GM12878 (cell line): ENCODE results near the gene SMCO1. TPM values are rescaled to one million over a fixed set of nuclear protein-coding genes. Genes with fewer than 3 reads are reported as not detected.

Experiments used
- ATAC-seq: fragments of 200-7000 bp; cut with Tn5 transposase; 3 replicates; pipeline ENCODE4 v1.9.1; 2020; ENCODE audit warnings: mild to moderate bottlenecking, moderate library complexity
- BruUV-seq: library from RNA; stranded (reverse); fragments of 400-500 nt; replicated peaks from 2 replicates; lab custom pipeline; 2021; lab: Mats Ljungman, UMichigan
- CTCF ChIA-PET: fragments of 300-600 bp; sonication (Branson Sonifier 250); formaldehyde crosslinking; extraction: SDS; loops from one replicate; lab custom pipeline; 2021; ENCODE audit warnings: inconsistent platforms; lab: Yijun Ruan, JAX
- POLR2A ChIA-PET: fragments of 350-600 bp; formaldehyde crosslinking; extraction: SDS; loops from one replicate; lab custom pipeline; 2021; ENCODE audit warnings: inconsistent platforms; lab: Charles Lee
- RAD21 ChIA-PET: fragments of 300-600 bp; sonication (Branson Sonifier 250); formaldehyde crosslinking; loops from one replicate; lab custom pipeline; 2023; ENCODE audit warnings: antibody characterized with exemption; ENCODE audit not compliant: unreplicated experiment; lab: Charles Lee
- SMC1A ChIA-PET: fragments of 300-600 bp; sonication (Branson Sonifier 250); formaldehyde crosslinking; loops from one replicate; lab custom pipeline; 2023; ENCODE audit not compliant: unreplicated experiment, uncharacterized antibody; lab: Charles Lee
- DNase-seq: peaks from one replicate; pipeline ENCODE4 v3.0.0-alpha.2; 2011; ENCODE audit warnings: low read depth, low spot score
- FAIRE-seq: peaks from 3 replicates; lab custom pipeline; 2011; peaks lifted over from hg19 to GRCh38; lab: Jason Lieb, UNC
- H2AFZ ChIP-seq: 2 replicates; pipeline ENCODE4 v1.6.0; 2011; ENCODE audit warnings: low read depth, low read length, control low read depth; ENCODE audit not compliant: control insufficient read depth
- H3K27ac ChIP-seq: 2 replicates; pipeline ENCODE4 v1.5.1; 2011; ENCODE audit warnings: control low read depth; ENCODE audit not compliant: control insufficient read depth, insufficient read depth
- H3K27me3 ChIP-seq, 2 experiments: replicated peaks in 1 of 2; 2 replicates each; pipeline versions ENCODE4 v1.6.0 to v1.6.1; 2011; ENCODE audit warnings: low read length in 1 of 2; ENCODE audit not compliant: control insufficient read depth in 2 of 2, insufficient read depth in 2 of 2
- H3K36me3 ChIP-seq, 2 experiments: 2 replicates each; pipeline ENCODE4 v1.5.1; 2011; ENCODE audit warnings: low read length in 1 of 2; ENCODE audit not compliant: control insufficient read depth in 2 of 2, insufficient read depth in 2 of 2
- H3K4me1 ChIP-seq: 2 replicates; pipeline ENCODE4 v1.6.1; 2011; ENCODE audit warnings: mild to moderate bottlenecking, low read length, moderate library complexity, mixed read lengths; ENCODE audit not compliant: control insufficient read depth, insufficient read depth
- H3K4me2 ChIP-seq: 2 replicates; pipeline ENCODE4 v1.6.0; 2011; ENCODE audit warnings: control low read depth; ENCODE audit not compliant: control insufficient read depth, insufficient read depth
- H3K4me3 ChIP-seq: fragments of 200-600 bp; sonication (generic); 2 replicates; pipeline ENCODE4 v1.5.1; 2016
- H3K79me2 ChIP-seq: 2 replicates; pipeline ENCODE4 v1.6.0; 2011; ENCODE audit warnings: low read length; ENCODE audit not compliant: control insufficient read depth, insufficient read depth
- H3K9ac ChIP-seq: 2 replicates; pipeline ENCODE4 v1.8.0; 2011; ENCODE audit warnings: low read length, control low read depth, mixed read lengths; ENCODE audit not compliant: control insufficient read depth, insufficient read depth
- H3K9me3 ChIP-seq: replicated peaks from 3 replicates; pipeline ENCODE4 v1.5.1; 2011; ENCODE audit warnings: mild to moderate bottlenecking, low read length; ENCODE audit not compliant: control insufficient read depth, insufficient read depth
- H4K20me1 ChIP-seq: 2 replicates; pipeline ENCODE4 v1.6.0; 2011; ENCODE audit not compliant: control insufficient read depth, insufficient read depth
- ESRRA ChIP-seq: IDR thresholded peaks from 2 replicates; pipeline ENCODE4 v1.6.1; 2012; ENCODE audit warnings: mild to moderate bottlenecking, low read length, improper control_type of control experiment
- EZH2 ChIP-seq: IDR thresholded peaks from 2 replicates; pipeline ENCODE4 v1.6.1; 2012; ENCODE audit warnings: low read depth, mild to moderate bottlenecking, control low read depth, inconsistent platforms, low read length, borderline replicate concordance; ENCODE audit not compliant: control insufficient read depth
- FOS ChIP-seq: IDR thresholded peaks from 3 replicates; pipeline ENCODE4 v1.6.1; 2011; ENCODE audit warnings: borderline replicate concordance; ENCODE audit not compliant: insufficient read length; ENCODE audit errors: extremely low read depth
- GATAD2B ChIP-seq: fragments of 450-650 bp; conservative IDR thresholded peaks from 2 replicates; pipeline ENCODE4 v1.6.1; 2017; ENCODE audit warnings: low read depth, mild to moderate bottlenecking, moderate library complexity
- MYC ChIP-seq: IDR thresholded peaks from 2 replicates; pipeline ENCODE4 v1.6.1; 2011; ENCODE audit warnings: mild to moderate bottlenecking, low read length, moderate library complexity, inconsistent platforms; ENCODE audit not compliant: insufficient read depth, insufficient replicate concordance, insufficient read length, severe bottlenecking
- NFYB ChIP-seq: IDR thresholded peaks from 2 replicates; pipeline ENCODE4 v1.6.1; 2011; ENCODE audit warnings: low read depth, mild to moderate bottlenecking, low read length, improper control_type of control experiment, moderate library complexity; ENCODE audit not compliant: insufficient read depth
- POLR2AphosphoS2 ChIP-seq: IDR thresholded peaks from 2 replicates; pipeline ENCODE4 v1.6.1; 2011; ENCODE audit warnings: low read depth, mild to moderate bottlenecking, low read length, improper control_type of control experiment, moderate library complexity
- RAD21 ChIP-seq: IDR thresholded peaks from 2 replicates; pipeline ENCODE4 v1.6.1; 2011; ENCODE audit warnings: mild to moderate bottlenecking, low read depth, low read length, moderate library complexity; ENCODE audit not compliant: insufficient read depth
- RCOR1 ChIP-seq: conservative IDR thresholded peaks from 2 replicates; pipeline ENCODE4 v1.6.1; 2012; ENCODE audit warnings: low read depth, low read length, improper control_type of control experiment
- SMC3 ChIP-seq: IDR thresholded peaks from 2 replicates; pipeline ENCODE4 v1.6.1; 2011; ENCODE audit warnings: low read length, improper control_type of control experiment, borderline replicate concordance
- WGBS: methylation state at CpG from one replicate; pipeline ENCODE4 v1.1.6; 2016; ENCODE audit warnings: low lambda C conversion rate; ENCODE audit not compliant: insufficient replicate concordance, insufficient coverage; ENCODE audit errors: missing lambda C conversion rate; 5-methylcytosine and 5-hydroxymethylcytosine counted together
- in situ Hi-C: fragments of 300-500 bp; cut with MboI; formaldehyde crosslinking; loops from 9 replicates; pipeline ENCODE4 v1.14.3; 2018; ENCODE audit warnings: mixed read lengths
- intact Hi-C: fragments of 100-400 bp; cut with micrococcal nuclease; formaldehyde crosslinking; loops from one replicate; pipeline ENCODE4 v1.14.2; 2022; ENCODE audit not compliant: unreplicated experiment
- polyA plus RNA-seq, 11 experiments: library from polyadenylated mRNA; depleted of rRNA in 4 of 11; unstranded in 6 of 11; stranded (reverse) in 5 of 11; fragments of >200 nt; fragmentation: Nextera tagmentation in 4 of 11; fragmentation: Illumina TruSeq in 1 of 11; extraction: Ambion mirVana in 4 of 11; extraction: Trizol in 1 of 11; gene quantifications; 1 replicate in 1 of 11; 2 replicates in 10 of 11; pipeline versions ENCODE4 v1.2.1 to v1.2.3, GENCODE V29; 2011 to 2016; ENCODE audit warnings: inconsistent platforms in 2 of 11, missing spikeins in 2 of 11, low read depth in 1 of 11
- total RNA-seq, 4 experiments: library from RNA; depleted of rRNA in 3 of 4; stranded (reverse); fragments of >200 nt in 3 of 4; fragmentation: Illumina TruSeq in 1 of 4; extraction: Trizol in 1 of 4; gene quantifications; 2 replicates each; pipeline versions ENCODE4 v1.2.1 to v1.2.3, GENCODE V29; 2013 to 2021
- TF ChIP-seq, protein P1 (sequence below): IDR thresholded peaks from 2 replicates; pipeline ENCODE4 v1.6.1; 2011; ENCODE audit warnings: mild to moderate bottlenecking, low read depth, low read length, moderate library complexity; ENCODE audit not compliant: insufficient replicate concordance
- TF ChIP-seq, protein P2 (sequence below), 3 experiments: IDR thresholded peaks in 2 of 3; conservative IDR thresholded peaks in 1 of 3; 2 replicates each; pipeline ENCODE4 v1.5.1; 2011; ENCODE audit warnings: low read depth in 3 of 3, low read length in 3 of 3, mild to moderate bottlenecking in 3 of 3, control low read depth in 2 of 3, moderate library complexity in 2 of 3, inconsistent platforms in 1 of 3, mixed read lengths in 1 of 3; ENCODE audit not compliant: control insufficient read depth in 2 of 3, insufficient read depth in 1 of 3; ENCODE audit errors: extremely low read depth in 1 of 3
- TF ChIP-seq, protein P3 (sequence below): fragments of 450-650 bp; IDR thresholded peaks from 2 replicates; pipeline ENCODE4 v1.6.1; 2016; ENCODE audit warnings: mild to moderate bottlenecking
- TF ChIP-seq, protein P4 (sequence below): fragments of 450-650 bp; IDR thresholded peaks from 2 replicates; pipeline ENCODE4 v1.6.1; 2017; ENCODE audit warnings: borderline replicate concordance

Gene SMCO1
- total and polyA plus RNA-seq, 10 of the 15 experiments (the other 5 are each of a cell fraction or from before 2014, with no cell fraction given) = 0.05 TPM; not detected in 9

DNA sequence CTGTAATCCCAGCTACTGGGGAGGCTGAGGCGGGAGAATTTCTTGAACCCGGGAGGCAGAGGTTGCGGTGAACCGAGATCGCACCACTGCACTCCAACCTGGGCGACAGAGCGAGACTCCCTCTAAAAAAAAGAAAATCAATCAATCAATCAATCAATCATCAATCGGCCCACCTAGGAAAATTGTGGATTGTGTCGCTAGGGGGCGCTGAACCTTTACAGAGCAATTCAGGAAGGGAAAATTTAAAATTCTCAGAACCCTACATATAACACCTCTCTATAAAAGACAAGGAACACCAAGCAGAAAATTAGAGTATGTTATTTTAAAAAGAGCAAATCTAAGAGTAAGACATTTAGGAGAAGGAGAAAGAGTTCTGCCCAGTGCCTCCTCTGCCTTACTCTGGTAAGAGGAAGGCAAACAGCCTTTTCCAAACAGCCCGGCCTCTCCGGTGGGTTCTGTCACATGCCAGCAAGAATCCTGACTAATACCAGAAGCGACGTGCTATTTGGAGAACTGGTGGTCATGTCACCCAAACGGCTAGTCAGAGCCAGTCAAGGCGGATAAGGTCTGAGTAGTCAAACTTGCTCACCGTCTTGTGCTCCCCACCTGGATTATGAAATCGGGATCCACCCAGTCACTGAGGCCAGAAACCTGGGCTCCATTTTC, 22.3 kb upstream of the SMCO1 start:
- no peak overlapping the region for H3K27ac ChIP-seq
- no peaks in the 10 kb centered on the region for H3K27me3 ChIP-seq
- ATAC-seq = peak; percentile 31; the same call in 1 of the 3 replicates
- no peak overlapping the region for H3K9ac ChIP-seq
- RAD21 ChIA-PET = interaction anchor here (1.3 kb wide), 1 partner anchor 306 kb away, joined by 3 read pairs; no protein-coding TSS in a partner anchor
- no peaks in the 10 kb centered on the region for H3K79me2 ChIP-seq
- in situ Hi-C loops (no loop called here), intact Hi-C loops (loop anchor here (2.0 kb wide), 1 partner anchor 147 kb away; no protein-coding TSS in a partner anchor)
- peak; percentile 79 for FAIRE-seq
- no peaks in the 10 kb centered on the region for H4K20me1 ChIP-seq
- POLR2A ChIA-PET = no interaction called here
- H2AFZ ChIP-seq = no peak overlapping the region
- H3K4me3 ChIP-seq = no peak overlapping the region
- no peaks in the 10 kb centered on the region for H3K36me3 ChIP-seq
- CTCF ChIA-PET = interaction anchor here (0.8 to 2.2 kb wide), 11 partner anchors 10 to 411 kb away, joined by 3 to 8 read pairs (median 4); partner anchors contain the start of gene FBXO45
- DNase-seq = no peak
- H3K9me3 ChIP-seq = no peaks in the 10 kb centered on the region
- H3K4me1 ChIP-seq = no peaks in the 10 kb centered on the region
- SMC1A ChIA-PET = interaction anchor here (0.6 to 1.5 kb wide), 3 partner anchors 14 to 72 kb away, joined by 3 read pairs; no protein-coding TSS in a partner anchor
- H3K4me2 ChIP-seq = no peak overlapping the region
- BruUV-seq = no TSS peak
- 32% methylated on average over 18 of the region's 18 CpGs for WGBS
- TF ChIP-seq SMC3 = peak; percentile 42; the same call in 1 of the 2 replicates
- no peak for TF ChIP-seq MYC
- TF ChIP-seq GATAD2B = no peak
- no peak for TF ChIP-seq EZH2
- TF ChIP-seq ESRRA = no peak
- TF ChIP-seq, protein P1, sequence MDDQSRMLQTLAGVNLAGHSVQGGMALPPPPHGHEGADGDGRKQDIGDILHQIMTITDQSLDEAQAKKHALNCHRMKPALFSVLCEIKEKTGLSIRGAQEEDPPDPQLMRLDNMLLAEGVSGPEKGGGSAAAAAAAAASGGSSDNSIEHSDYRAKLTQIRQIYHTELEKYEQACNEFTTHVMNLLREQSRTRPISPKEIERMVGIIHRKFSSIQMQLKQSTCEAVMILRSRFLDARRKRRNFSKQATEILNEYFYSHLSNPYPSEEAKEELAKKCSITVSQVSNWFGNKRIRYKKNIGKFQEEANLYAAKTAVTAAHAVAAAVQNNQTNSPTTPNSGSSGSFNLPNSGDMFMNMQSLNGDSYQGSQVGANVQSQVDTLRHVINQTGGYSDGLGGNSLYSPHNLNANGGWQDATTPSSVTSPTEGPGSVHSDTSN = peak; percentile 71
- TF ChIP-seq, protein P2, sequence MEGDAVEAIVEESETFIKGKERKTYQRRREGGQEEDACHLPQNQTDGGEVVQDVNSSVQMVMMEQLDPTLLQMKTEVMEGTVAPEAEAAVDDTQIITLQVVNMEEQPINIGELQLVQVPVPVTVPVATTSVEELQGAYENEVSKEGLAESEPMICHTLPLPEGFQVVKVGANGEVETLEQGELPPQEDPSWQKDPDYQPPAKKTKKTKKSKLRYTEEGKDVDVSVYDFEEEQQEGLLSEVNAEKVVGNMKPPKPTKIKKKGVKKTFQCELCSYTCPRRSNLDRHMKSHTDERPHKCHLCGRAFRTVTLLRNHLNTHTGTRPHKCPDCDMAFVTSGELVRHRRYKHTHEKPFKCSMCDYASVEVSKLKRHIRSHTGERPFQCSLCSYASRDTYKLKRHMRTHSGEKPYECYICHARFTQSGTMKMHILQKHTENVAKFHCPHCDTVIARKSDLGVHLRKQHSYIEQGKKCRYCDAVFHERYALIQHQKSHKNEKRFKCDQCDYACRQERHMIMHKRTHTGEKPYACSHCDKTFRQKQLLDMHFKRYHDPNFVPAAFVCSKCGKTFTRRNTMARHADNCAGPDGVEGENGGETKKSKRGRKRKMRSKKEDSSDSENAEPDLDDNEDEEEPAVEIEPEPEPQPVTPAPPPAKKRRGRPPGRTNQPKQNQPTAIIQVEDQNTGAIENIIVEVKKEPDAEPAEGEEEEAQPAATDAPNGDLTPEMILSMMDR (IDR thresholded peaks at IDR 0.05 in 2 of 3, conservative IDR thresholded peaks at IDR 0.05 in 1 of 3; ENCODE audit: control insufficient read depth in 2 of 3, extremely low read depth in 1 of 3, insufficient read depth in 1 of 3, low read depth in 3 of 3, low read length in 3 of 3) = peak; percentile 60 to 65 (median 63)
- TF ChIP-seq NFYB = no peak
- TF ChIP-seq, protein P3, sequence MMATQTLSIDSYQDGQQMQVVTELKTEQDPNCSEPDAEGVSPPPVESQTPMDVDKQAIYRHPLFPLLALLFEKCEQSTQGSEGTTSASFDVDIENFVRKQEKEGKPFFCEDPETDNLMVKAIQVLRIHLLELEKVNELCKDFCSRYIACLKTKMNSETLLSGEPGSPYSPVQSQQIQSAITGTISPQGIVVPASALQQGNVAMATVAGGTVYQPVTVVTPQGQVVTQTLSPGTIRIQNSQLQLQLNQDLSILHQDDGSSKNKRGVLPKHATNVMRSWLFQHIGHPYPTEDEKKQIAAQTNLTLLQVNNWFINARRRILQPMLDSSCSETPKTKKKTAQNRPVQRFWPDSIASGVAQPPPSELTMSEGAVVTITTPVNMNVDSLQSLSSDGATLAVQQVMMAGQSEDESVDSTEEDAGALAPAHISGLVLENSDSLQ = peak; percentile 87
- TF ChIP-seq FOS = no peak
- TF ChIP-seq POLR2AphosphoS2 = no peak
- peak; percentile 69 for TF ChIP-seq RAD21
- no peak for TF ChIP-seq RCOR1
- TF ChIP-seq, protein P4, sequence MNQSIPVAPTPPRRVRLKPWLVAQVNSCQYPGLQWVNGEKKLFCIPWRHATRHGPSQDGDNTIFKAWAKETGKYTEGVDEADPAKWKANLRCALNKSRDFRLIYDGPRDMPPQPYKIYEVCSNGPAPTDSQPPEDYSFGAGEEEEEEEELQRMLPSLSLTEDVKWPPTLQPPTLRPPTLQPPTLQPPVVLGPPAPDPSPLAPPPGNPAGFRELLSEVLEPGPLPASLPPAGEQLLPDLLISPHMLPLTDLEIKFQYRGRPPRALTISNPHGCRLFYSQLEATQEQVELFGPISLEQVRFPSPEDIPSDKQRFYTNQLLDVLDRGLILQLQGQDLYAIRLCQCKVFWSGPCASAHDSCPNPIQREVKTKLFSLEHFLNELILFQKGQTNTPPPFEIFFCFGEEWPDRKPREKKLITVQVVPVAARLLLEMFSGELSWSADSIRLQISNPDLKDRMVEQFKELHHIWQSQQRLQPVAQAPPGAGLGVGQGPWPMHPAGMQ = no peak
